Heart right ventricle (tissue), 16 donors: ENCODE measurements around the gene SEC31B. TPM values are rescaled to one million over a fixed set of nuclear protein-coding genes. Genes with fewer than 3 reads are reported as not detected.
A peak's percentile ranks its signal among the peaks of the same experiment; 100 is the strongest.

Experiments
- ATAC-seq, 8 donors: fragments of 200-7000 bp; cut with Tn5 transposase; one replicate each; pipeline ENCODE4 v1.9.1; 2020; ENCODE audit warnings: mild to moderate bottlenecking in 8 of 8, moderate library complexity in 8 of 8, moderate number of reproducible peaks in 1 of 8
- DNase-seq, 2 donors: peaks; one replicate each; pipeline ENCODE4 v3.0.0-alpha.2; 2020
- H3K27ac ChIP-seq, 10 donors: fragments of 200-600 bp; sonication (generic) in 2 of 10; one replicate each; pipeline versions ENCODE4 v1.5.0 to v1.8.0; 2020 to 2022; ENCODE audit warnings: mild to moderate bottlenecking in 3 of 10
- H3K27me3 ChIP-seq, 7 donors: fragments of 200-600 bp; one replicate each; pipeline ENCODE4 v1.8.0; 2021 to 2022; ENCODE audit warnings: mild to moderate bottlenecking in 2 of 7
- H3K36me3 ChIP-seq, 9 donors: fragments of 200-600 bp; sonication (generic) in 1 of 9; one replicate each; pipeline versions ENCODE4 v1.5.0 to v1.8.0; 2020 to 2022; ENCODE audit warnings: mild to moderate bottlenecking in 2 of 9
- H3K4me1 ChIP-seq, 9 donors: fragments of 200-600 bp; sonication (generic) in 1 of 9; one replicate each; pipeline versions ENCODE4 v1.5.0 to v1.8.0; 2020 to 2022; ENCODE audit warnings: mild to moderate bottlenecking in 4 of 9
- H3K4me3 ChIP-seq, 10 donors: fragments of 200-600 bp; sonication (generic) in 2 of 10; one replicate each; pipeline versions ENCODE4 v1.5.0 to v1.8.0; 2020 to 2022; ENCODE audit warnings: mild to moderate bottlenecking in 7 of 10, moderate library complexity in 2 of 10
- H3K9me3 ChIP-seq, 11 donors: fragments of 200-600 bp in 10 of 11; sonication (generic) in 2 of 11; one replicate each; pipeline versions ENCODE4 v1.5.0 to v1.8.0; 2013 to 2022; ENCODE audit warnings: mild to moderate bottlenecking in 2 of 11, control low read depth in 1 of 11, moderate library complexity in 1 of 11
- CTCF ChIP-seq, 9 donors: fragments of 200-600 bp; sonication (generic) in 2 of 9; IDR thresholded peaks; one replicate each; pipeline versions ENCODE4 v1.5.0 to v1.8.0; 2021 to 2022; ENCODE audit warnings: antibody characterized with exemption in 9 of 9, mild to moderate bottlenecking in 5 of 9, moderate library complexity in 1 of 9
- WGBS, 2 donors: extraction: QIAGEN DNeasy Blood & Tissue Kit; methylation state at CpG; one replicate each; pipeline ENCODE4 v1.1.7; 2013; ENCODE audit warnings: inconsistent platforms in 1 of 2; 5-methylcytosine and 5-hydroxymethylcytosine counted together
- intact Hi-C, 10 donors: fragments of 100-400 bp; cut with DNase I; formaldehyde crosslinking; loops; one replicate each; pipeline versions ENCODE4 v1.11.1 to v1.14.2; 2022
- polyA plus RNA-seq, 2 donors: library from polyadenylated mRNA; stranded (reverse); fragments of 200-250 nt; gene quantifications; one replicate each; pipeline ENCODE4 v1.2.3, GENCODE V29; 2013
- total RNA-seq, 10 donors: library from RNA; stranded (reverse); fragmentation: NEBNext Ultra II Directional in 3 of 10; extraction: Animal tissue kit (Norgen Biotek cat#: 25700) in 3 of 10; gene quantifications; one replicate each; pipeline versions ENCODE4 v1.2.1 to v1.2.4, GENCODE V29; 2021 to 2023
- donor health status: Arrhythmogenic right ventricular cardiomyopathy.
- donor health status: ischemic (EF 13 %, LVEDD 7.1; RV severe dilation, severe dysfunction).
- donor health status: healthy with polysubstance abuse.
- donor health status: DM: no; HTN: yes; CAD: no.
- donor health status: DM: no; HTN: no; CAD: no.
- donor health status: ischemic (EF 25% LVEDD 6.9; RV normal size, moderate dysfunction).
- donor health status: ischemic (EF 25% LVEDD 5.7; RV mildly dilated, moderate dysfunction).
- donor health status: healthy.
- donor health status: DM: yes; HTN: yes; CAD: no.
- donor health status: Ischemic cardiomyopathy.
- donor health status: ischemic (EF 35%, LVEDD 5.7; RV mildly dilated, moderate dysfunction).
- donor health status: nonischemic (EF 11% LVEDD 7.7; RV severe dilation, severe dysfunction).
- donor health status: DM: yes; HTN: yes; CAD: no.
- donor health status: PGD.
- donor health status: ischemic (EF 29% LVEDD 5.4; RV normal size, mild dysfunction).
- donor health status: nonischemic (EF 23%, LVEDD 6.1; RV moderate dilation, normal function).

Gene SEC31B
- total and polyA plus RNA-seq, 12 donors: 2.7 to 28.2 (median 8.3) TPM

- no peak for TF ChIP-seq CTCF (IDR thresholded peaks at IDR 0.05)
- no peaks in the 10 kb centered on the region for H3K9me3 ChIP-seq
- DNase-seq: no peak
- 58 to 62% methylated on average over 3 of the region's 3 CpGs for WGBS, 2 donors
- no peak overlapping the region for H3K4me3 ChIP-seq
- intact Hi-C loops: loop anchor here in 9 of 10 donors (5.0 to 10.0 kb wide), 5 partner anchors 168 to 318 kb away; partner anchors contain the start of gene PAX2 (in 3 of the 9)
- H3K4me1 ChIP-seq: peaks cover 0 to 13% (median 11%) of the 10 kb centered on the region in 9 donors
- peaks cover 1 to 96% (median 92%) of the 10 kb centered on the region in 7 donors for H3K27me3 ChIP-seq
- no peak for ATAC-seq
- no peaks in the 10 kb centered on the region for H3K36me3 ChIP-seq
- H3K27ac ChIP-seq: no peak overlapping the region
These were observed 46.9 kb upstream of the SEC31B start for GRCh38 chr10:100566561-100566960.

GRCh38 chr10:100565206-100565985 is 45.7 kb upstream of the SEC31B start:
- WGBS, 2 donors: 69% methylated on average over 9 of the region's 9 CpGs
- H3K27me3 ChIP-seq: peaks cover 6 to 89% (median 85%) of the 10 kb centered on the region in 7 donors
- H3K9me3 ChIP-seq: no peaks in the 10 kb centered on the region
- intact Hi-C loops: loop anchor here in 9 of 10 donors (5.0 to 10.0 kb wide), 5 partner anchors 169 to 319 kb away; partner anchors contain the start of gene PAX2 (in 3 of the 9)
- no peak overlapping the region for H3K27ac ChIP-seq
- H3K4me3 ChIP-seq: no peak overlapping the region
- ATAC-seq (no peak), DNase-seq (no peak)
- peaks cover 0 to 15% (median 12%) of the 10 kb centered on the region in 9 donors for H3K4me1 ChIP-seq
- peaks cover 0 to 2% (median 0%) of the 10 kb centered on the region in 9 donors for H3K36me3 ChIP-seq
- TF ChIP-seq CTCF (IDR thresholded peaks at IDR 0.05): no peak

GRCh38 chr10:100562008-100562672 is 42.5 kb upstream of the SEC31B start:
- intact Hi-C loops: loop anchor here (1.0 to 10.0 kb wide), 8 partner anchors 173 to 325 kb away; partner anchors contain the start of gene PAX2 (in 3 of the 10)
- WGBS, 2 donors: 5 to 7% methylated on average over 60 to 62 of the region's 62 CpGs
- ATAC-seq: peak; percentile 72 to 89 (median 84)
- peaks cover 0 to 15% (median 12%) of the 10 kb centered on the region in 9 donors for H3K4me1 ChIP-seq
- H3K36me3 ChIP-seq: peaks cover 0 to 31% (median 0%) of the 10 kb centered on the region in 9 donors
- no peaks in the 10 kb centered on the region for H3K9me3 ChIP-seq
- no peak overlapping the region for H3K27ac ChIP-seq
- peaks cover 6 to 60% (median 56%) of the 10 kb centered on the region in 7 donors for H3K27me3 ChIP-seq
- DNase-seq: peak; percentile 17 to 62
- H3K4me3 ChIP-seq: peak overlapping the region in 5 of 10 donors; percentile 8 to 24 (median 14)
- peak; percentile 57 to 88 (median 74) for TF ChIP-seq CTCF (IDR thresholded peaks at IDR 0.05)

- Histone ChIP-seq H3K4me3 (no peak overlapping the region), H3K36me3 (peaks cover 0 to 42% (median 0%) of the 10 kb centered on the region in 9 donors), H3K4me1 (peaks cover 0 to 15% (median 12%) of the 10 kb centered on the region in 9 donors), H3K9me3 (no peaks in the 10 kb centered on the region), H3K27me3 (peaks cover 6 to 48% (median 45%) of the 10 kb centered on the region in 7 donors), H3K27ac (no peak overlapping the region)
- 81 to 84% methylated on average over 2 of the region's 2 CpGs for WGBS, 2 donors
- DNase-seq: no peak
- intact Hi-C loops: loop anchor here (5.0 to 10.0 kb wide), 7 partner anchors 174 to 326 kb away; partner anchors contain the start of gene PAX2 (in 3 of the 10)
- ATAC-seq: no peak
- TF ChIP-seq CTCF (IDR thresholded peaks at IDR 0.05): no peak
These were observed 41.3 kb upstream of the SEC31B start for GRCh38 chr10:100561005-100561404.
